Endothelial cell of umbilical vein (primary cell): ENCODE measurements around the gene MYO7B. TPM values are rescaled to one million over a fixed set of nuclear protein-coding genes. Genes with fewer than 3 reads are reported as not detected.

Source experiments
- BruUV-seq: library from RNA; stranded (reverse); fragments of 400-500 nt; replicated peaks from 2 replicates; lab custom pipeline; 2021; lab: Mats Ljungman, UMichigan
- CTCF ChIA-PET: fragments of 300-600, 350-600 bp; sonication (Branson Sonifier 250); formaldehyde crosslinking; loops from one replicate; lab custom pipeline; 2021; ENCODE audit warnings: antibody characterized with exemption, inconsistent platforms; lab: Charles Lee
- POLR2A ChIA-PET: fragments of 300-600, 350-600 bp; sonication (Branson Sonifier 250); formaldehyde crosslinking; loops from one replicate; lab custom pipeline; 2021; ENCODE audit warnings: antibody characterized with exemption, inconsistent platforms; lab: Charles Lee
- DNase-seq: peaks from one replicate; pipeline ENCODE4 v3.0.0-alpha.2; 2011; ENCODE audit warnings: low read depth, low spot score
- FAIRE-seq: peaks from 2 replicates; lab custom pipeline; 2011; peaks lifted over from hg19 to GRCh38; lab: Jason Lieb, UNC
- H2AFZ ChIP-seq: 2 replicates; pipeline ENCODE4 v1.6.0; 2012; ENCODE audit warnings: low read depth, low read length, control low read depth, inconsistent platforms
- H3K27ac ChIP-seq: 2 replicates; pipeline ENCODE4 v1.5.1; 2011; ENCODE audit warnings: low read depth, mild to moderate bottlenecking, control low read depth, low read length, moderate library complexity; ENCODE audit not compliant: insufficient read depth
- H3K27me3 ChIP-seq, 2 experiments: 2 replicates each; pipeline versions ENCODE4 v1.6.0 to v1.6.1; 2011; ENCODE audit warnings: low read length in 2 of 2, mixed read lengths in 1 of 2; ENCODE audit not compliant: control insufficient read depth in 2 of 2, insufficient read depth in 2 of 2
- H3K36me3 ChIP-seq, 2 experiments: 2 replicates in 1 of 2; 3 replicates in 1 of 2; pipeline ENCODE4 v1.5.1; 2011; ENCODE audit warnings: low read length in 2 of 2, mild to moderate bottlenecking in 1 of 2, moderate library complexity in 1 of 2; ENCODE audit not compliant: control insufficient read depth in 2 of 2, insufficient read depth in 2 of 2; ENCODE audit errors: extremely low read depth in 1 of 2
- H3K4me1 ChIP-seq: 3 replicates; pipeline ENCODE4 v1.5.1; 2011; ENCODE audit warnings: mild to moderate bottlenecking, low read length; ENCODE audit not compliant: control insufficient read depth, insufficient read depth; ENCODE audit errors: extremely low read depth
- H3K4me2 ChIP-seq: 2 replicates; pipeline ENCODE4 v1.6.1; 2011; ENCODE audit warnings: low read length, control low read depth, mixed read lengths; ENCODE audit not compliant: insufficient read depth
- H3K4me3 ChIP-seq, 3 experiments: fragments of 200-600 bp in 1 of 3; sonication (generic), shearing (Covaris generic) in 1 of 3; replicated peaks in 1 of 3; 2 replicates each; pipeline ENCODE4 v1.5.1; 2011 to 2016; ENCODE audit warnings: control low read depth in 3 of 3, low read length in 3 of 3, mild to moderate bottlenecking in 2 of 3, inconsistent platforms in 1 of 3, low read depth in 1 of 3, moderate library complexity in 1 of 3; ENCODE audit not compliant: insufficient read depth in 1 of 3
- H3K79me2 ChIP-seq: 2 replicates; pipeline ENCODE4 v1.6.0; 2012; ENCODE audit warnings: low read length, inconsistent platforms; ENCODE audit not compliant: control insufficient read depth, insufficient read depth
- H3K9ac ChIP-seq: replicated peaks from 2 replicates; pipeline ENCODE3; 2011; ENCODE audit warnings: low read length, control low read depth; ENCODE audit not compliant: insufficient read depth; ENCODE audit errors: extremely low read depth
- H3K9me1 ChIP-seq: replicated peaks from 3 replicates; pipeline ENCODE4 v1.6.0; 2011; ENCODE audit warnings: mild to moderate bottlenecking, low read length; ENCODE audit not compliant: control insufficient read depth, insufficient read depth; ENCODE audit errors: extremely low read depth
- H3K9me3 ChIP-seq: replicated peaks from 2 replicates; pipeline ENCODE4 v1.5.1; 2012; ENCODE audit warnings: low read length, inconsistent platforms; ENCODE audit not compliant: control insufficient read depth, insufficient read depth
- H4K20me1 ChIP-seq: replicated peaks from 2 replicates; pipeline ENCODE3; 2011; ENCODE audit warnings: mild to moderate bottlenecking, low read length; ENCODE audit not compliant: control insufficient read depth, insufficient read depth; ENCODE audit errors: extremely low read depth
- EZH2 ChIP-seq: IDR thresholded peaks from 2 replicates; pipeline ENCODE4 v1.6.1; 2012; ENCODE audit warnings: borderline replicate concordance, low read depth, mild to moderate bottlenecking, moderate library complexity, low read length, inconsistent platforms; ENCODE audit not compliant: severe bottlenecking
- FOS ChIP-seq: IDR thresholded peaks from 2 replicates; pipeline ENCODE4 v1.6.1; 2011; ENCODE audit warnings: mild to moderate bottlenecking, low read length, moderate library complexity, borderline replicate concordance; ENCODE audit not compliant: insufficient read depth
- GATA2 ChIP-seq: IDR thresholded peaks from 2 replicates; pipeline ENCODE4 v1.7.0; 2011; ENCODE audit warnings: low read depth, mild to moderate bottlenecking, moderate library complexity, mixed read lengths, low read length; ENCODE audit not compliant: insufficient read length, insufficient read depth
- JUN ChIP-seq: IDR thresholded peaks from 2 replicates; pipeline ENCODE4 v1.6.1; 2011; ENCODE audit warnings: borderline replicate concordance, low read depth; ENCODE audit not compliant: insufficient read length, insufficient read depth
- MYC ChIP-seq: IDR thresholded peaks from one replicate; pipeline ENCODE4 v1.6.1; 2011; ENCODE audit warnings: mild to moderate bottlenecking, low read depth, low read length
- POLR2A ChIP-seq: IDR thresholded peaks from 2 replicates; pipeline ENCODE4 v1.6.1; 2012; ENCODE audit warnings: low read depth, mild to moderate bottlenecking, control low read depth, low read length
- POLR2AphosphoS5 ChIP-seq: IDR thresholded peaks from 2 replicates; pipeline ENCODE4 v1.6.1; 2012; ENCODE audit warnings: low read depth, mild to moderate bottlenecking, control low read depth, low read length, moderate library complexity; ENCODE audit not compliant: insufficient read depth
- dilution Hi-C: fragments of 300-500 bp; cut with MboI; formaldehyde crosslinking; loops from one replicate; pipeline ENCODE4 v1.15.0; 2019; ENCODE audit warnings: low sequenced_read_pairs; ENCODE audit not compliant: extremely low pct_ligation_motif_present
- intact Hi-C: fragments of 100-400 bp; cut with micrococcal nuclease; formaldehyde crosslinking; loops from one replicate; pipeline ENCODE4 v1.10.0; 2022
- polyA plus RNA-seq, 4 experiments: library from polyadenylated mRNA; depleted of rRNA in 3 of 4; stranded (reverse) in 3 of 4; unstranded in 1 of 4; fragments of >200 nt; gene quantifications; 2 replicates each; pipeline versions ENCODE4 v1.2.1 to v1.2.3, GENCODE V29; 2011 to 2012; ENCODE audit warnings: missing spikeins in 1 of 4
- total RNA-seq: library from RNA; stranded (reverse); gene quantifications from 2 replicates; pipeline ENCODE4 v1.2.3, GENCODE V29; 2021
- TF ChIP-seq, protein P1 (sequence below), 2 donors: IDR thresholded peaks; 1 replicate in 1 of 2; 2 replicates in 1 of 2; pipeline ENCODE4 v1.5.1; 2011; ENCODE audit warnings: low read length in 2 of 2, mild to moderate bottlenecking in 2 of 2, moderate library complexity in 2 of 2, control low read depth in 1 of 2, inconsistent platforms in 1 of 2, low read depth in 1 of 2; ENCODE audit not compliant: insufficient read depth in 1 of 2; ENCODE audit errors: extremely low read depth in 1 of 2
- TF ChIP-seq, protein P2 (sequence below): IDR thresholded peaks from 2 replicates; pipeline ENCODE4 v1.6.1; 2011; ENCODE audit not compliant: insufficient read depth, insufficient read length

Gene MYO7B
- total and polyA plus RNA-seq, 2 donors (not counting 3 experiments of a cell fraction or from before 2014, with no cell fraction given) = 0.17 TPM; not detected in 1

DNA sequence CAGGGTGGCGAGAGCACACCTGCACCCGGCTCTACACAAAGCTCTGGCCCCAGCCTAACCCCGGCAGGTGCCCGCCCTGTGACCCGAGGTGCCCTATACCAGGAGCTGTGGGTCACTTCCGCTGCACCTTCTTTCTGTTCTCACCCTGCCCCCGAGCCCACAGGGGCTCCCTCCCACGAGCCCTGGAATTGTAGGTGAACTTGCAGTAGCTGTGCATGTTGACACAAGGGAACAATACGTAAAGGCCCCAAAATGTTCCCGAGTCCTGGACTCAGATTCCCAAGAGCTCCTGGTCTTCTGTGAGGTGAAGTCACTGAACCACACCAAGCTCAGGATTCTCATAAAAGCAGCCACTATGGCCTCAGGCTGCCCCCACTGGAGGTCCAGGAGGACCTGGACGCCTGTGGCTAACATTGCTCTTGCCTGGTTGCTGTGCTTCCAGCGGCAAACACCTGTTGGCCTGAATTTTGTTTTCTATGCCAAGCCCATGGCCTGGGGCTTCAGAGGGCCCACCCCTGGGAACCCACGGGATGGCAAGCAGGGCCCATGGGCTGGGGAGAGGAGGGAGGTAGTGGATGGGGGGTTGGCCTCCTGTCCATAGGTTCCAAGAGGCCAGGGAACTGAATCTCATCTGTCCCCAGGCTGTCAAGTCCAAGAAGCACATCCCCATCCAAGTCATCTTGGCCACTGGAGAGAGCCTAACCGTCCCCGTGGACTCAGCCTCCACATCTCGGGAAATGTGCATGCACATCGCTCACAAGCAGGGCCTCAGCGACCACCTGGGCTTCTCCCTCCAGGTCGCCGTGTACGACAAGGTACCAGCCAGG lies 87.3 kb downstream of the MYO7B start:
- no peak overlapping the region for H3K4me2 ChIP-seq
- intact Hi-C loops = no loop called here
- DNase-seq = no peak
- TF ChIP-seq, protein P1, sequence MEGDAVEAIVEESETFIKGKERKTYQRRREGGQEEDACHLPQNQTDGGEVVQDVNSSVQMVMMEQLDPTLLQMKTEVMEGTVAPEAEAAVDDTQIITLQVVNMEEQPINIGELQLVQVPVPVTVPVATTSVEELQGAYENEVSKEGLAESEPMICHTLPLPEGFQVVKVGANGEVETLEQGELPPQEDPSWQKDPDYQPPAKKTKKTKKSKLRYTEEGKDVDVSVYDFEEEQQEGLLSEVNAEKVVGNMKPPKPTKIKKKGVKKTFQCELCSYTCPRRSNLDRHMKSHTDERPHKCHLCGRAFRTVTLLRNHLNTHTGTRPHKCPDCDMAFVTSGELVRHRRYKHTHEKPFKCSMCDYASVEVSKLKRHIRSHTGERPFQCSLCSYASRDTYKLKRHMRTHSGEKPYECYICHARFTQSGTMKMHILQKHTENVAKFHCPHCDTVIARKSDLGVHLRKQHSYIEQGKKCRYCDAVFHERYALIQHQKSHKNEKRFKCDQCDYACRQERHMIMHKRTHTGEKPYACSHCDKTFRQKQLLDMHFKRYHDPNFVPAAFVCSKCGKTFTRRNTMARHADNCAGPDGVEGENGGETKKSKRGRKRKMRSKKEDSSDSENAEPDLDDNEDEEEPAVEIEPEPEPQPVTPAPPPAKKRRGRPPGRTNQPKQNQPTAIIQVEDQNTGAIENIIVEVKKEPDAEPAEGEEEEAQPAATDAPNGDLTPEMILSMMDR (IDR thresholded peaks at IDR 0.05; ENCODE audit: extremely low read depth in 1 of 2, insufficient read depth in 1 of 2, low read depth in 1 of 2, low read length in 2 of 2) = no peak
- TF ChIP-seq, protein P2, sequence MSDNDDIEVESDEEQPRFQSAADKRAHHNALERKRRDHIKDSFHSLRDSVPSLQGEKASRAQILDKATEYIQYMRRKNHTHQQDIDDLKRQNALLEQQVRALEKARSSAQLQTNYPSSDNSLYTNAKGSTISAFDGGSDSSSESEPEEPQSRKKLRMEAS = no peak
- no peak for TF ChIP-seq POLR2AphosphoS5
- TF ChIP-seq GATA2 = no peak
- TF ChIP-seq POLR2A = no peak
- no peak for TF ChIP-seq MYC
- TF ChIP-seq JUN = no peak
- no peak for TF ChIP-seq FOS
- no peak for TF ChIP-seq EZH2
- ChIA-PET CTCF (interaction anchor here (1.2 kb wide), 1 partner anchor 31 kb away, joined by 4 read pairs; no protein-coding TSS in a partner anchor), POLR2A (no interaction called here)
- H3K9ac ChIP-seq = no peak overlapping the region
- H3K27ac ChIP-seq = no peak overlapping the region
- no peaks in the 10 kb centered on the region for H3K27me3 ChIP-seq
- H3K79me2 ChIP-seq = no peaks in the 10 kb centered on the region
- H3K9me3 ChIP-seq = no peaks in the 10 kb centered on the region
- no peaks in the 10 kb centered on the region for H3K9me1 ChIP-seq
- H3K4me3 ChIP-seq = no peak overlapping the region
- H4K20me1 ChIP-seq = no peaks in the 10 kb centered on the region
- no peaks in the 10 kb centered on the region for H3K36me3 ChIP-seq
- FAIRE-seq = no peak
- dilution Hi-C loops = no loop called here
- no peaks in the 10 kb centered on the region for H3K4me1 ChIP-seq
- no TSS peak for BruUV-seq
- no peak overlapping the region for H2AFZ ChIP-seq
